Liver (tissue), 9 donors: ENCODE data around the gene HMGB2. TPM values are rescaled to one million over a fixed set of nuclear protein-coding genes. Genes with fewer than 3 reads are reported as not detected.

ENCODE experiments used
- DNase-seq: peaks from one replicate; pipeline ENCODE4 v3.0.0-alpha.2; 2017; ENCODE audit warnings: low spot score
- H3K27ac ChIP-seq, 2 donors: one replicate each; pipeline ENCODE4 v1.7.0; 2013; ENCODE audit warnings: inconsistent platforms in 2 of 2, low read length in 2 of 2, control low read depth in 1 of 2, low read depth in 1 of 2, mild to moderate bottlenecking in 1 of 2
- H3K27me3 ChIP-seq, 4 donors: one replicate each; pipeline versions ENCODE4 v1.6.1 to v1.7.0; 2013; ENCODE audit warnings: low read length in 3 of 4, inconsistent platforms in 1 of 4, mild to moderate bottlenecking in 1 of 4, moderate library complexity in 1 of 4; ENCODE audit not compliant: control insufficient read depth in 4 of 4, insufficient read depth in 4 of 4
- H3K36me3 ChIP-seq, 4 donors: one replicate each; pipeline versions ENCODE4 v1.6.1 to v1.7.0; 2013; ENCODE audit warnings: low read length in 3 of 4, mild to moderate bottlenecking in 3 of 4, low read depth in 1 of 4, moderate library complexity in 1 of 4; ENCODE audit not compliant: control insufficient read depth in 4 of 4, insufficient read depth in 3 of 4
- H3K4me1 ChIP-seq, 4 donors: one replicate each; pipeline versions ENCODE4 v1.6.1 to v1.7.0; 2013; ENCODE audit warnings: low read length in 3 of 4, mild to moderate bottlenecking in 3 of 4, moderate library complexity in 1 of 4; ENCODE audit not compliant: control insufficient read depth in 4 of 4, insufficient read depth in 4 of 4
- H3K4me3 ChIP-seq, 3 donors: one replicate each; pipeline versions ENCODE4 v1.6.1 to v1.7.0; 2013; ENCODE audit warnings: low read length in 3 of 3, control low read depth in 1 of 3, low read depth in 1 of 3, mild to moderate bottlenecking in 1 of 3
- H3K9ac ChIP-seq, 2 donors: one replicate each; pipeline ENCODE4 v1.7.0; 2013; ENCODE audit warnings: low read length in 2 of 2, mild to moderate bottlenecking in 2 of 2, moderate library complexity in 2 of 2, control low read depth in 1 of 2, low read depth in 1 of 2
- H3K9me3 ChIP-seq, 4 donors: one replicate each; pipeline versions ENCODE4 v1.6.1 to v1.7.0; 2013; ENCODE audit warnings: low read length in 3 of 4; ENCODE audit not compliant: control insufficient read depth in 4 of 4
- ATF3 ChIP-seq: IDR thresholded peaks from 2 replicates; pipeline ENCODE4 v1.6.1; 2016; ENCODE audit warnings: antibody characterized with exemption
- CTCF ChIP-seq: fragments of 150-350 bp; IDR thresholded peaks from 2 replicates; pipeline ENCODE4 v1.5.1; 2017; ENCODE audit warnings: improper control_type of control experiment, low read depth, low read length; ENCODE audit not compliant: missing input control
- EGR1 ChIP-seq, 2 donors: IDR thresholded peaks; 2 replicates each; pipeline ENCODE4 v1.6.1; 2016 to 2018; ENCODE audit warnings: antibody characterized with exemption in 2 of 2, low read depth in 2 of 2
- FOXA2 ChIP-seq: IDR thresholded peaks from 2 replicates; pipeline ENCODE4 v1.6.1; 2016; ENCODE audit warnings: antibody characterized with exemption
- GABPA ChIP-seq, 2 donors: IDR thresholded peaks in 1 of 2; conservative IDR thresholded peaks in 1 of 2; 2 replicates each; pipeline ENCODE4 v1.6.1; 2016; ENCODE audit warnings: antibody characterized with exemption in 2 of 2, mild to moderate bottlenecking in 1 of 2, moderate library complexity in 1 of 2
- HNF4A ChIP-seq, 2 donors: conservative IDR thresholded peaks; 2 replicates each; pipeline ENCODE4 v1.6.1; 2016; ENCODE audit warnings: antibody characterized with exemption in 2 of 2, mild to moderate bottlenecking in 2 of 2
- HNF4G ChIP-seq: IDR thresholded peaks from 2 replicates; pipeline ENCODE4 v1.6.1; 2016; ENCODE audit warnings: antibody characterized with exemption
- NR2F2 ChIP-seq: IDR thresholded peaks from 2 replicates; pipeline ENCODE4 v1.6.1; 2016; ENCODE audit warnings: antibody characterized with exemption
- RAD21 ChIP-seq, 2 donors: IDR thresholded peaks; 2 replicates each; pipeline ENCODE4 v1.6.1; 2016; ENCODE audit warnings: antibody characterized with exemption in 2 of 2, mild to moderate bottlenecking in 2 of 2
- RXRA ChIP-seq, 2 donors: IDR thresholded peaks; 2 replicates each; pipeline ENCODE4 v1.6.1; 2017 to 2018; ENCODE audit warnings: antibody characterized with exemption in 2 of 2, mild to moderate bottlenecking in 1 of 2
- SP1 ChIP-seq: IDR thresholded peaks from 2 replicates; pipeline ENCODE4 v1.6.1; 2018; ENCODE audit warnings: antibody characterized with exemption, mild to moderate bottlenecking
- TAF1 ChIP-seq: conservative IDR thresholded peaks from 2 replicates; pipeline ENCODE4 v1.6.1; 2016; ENCODE audit warnings: antibody characterized with exemption, mild to moderate bottlenecking
- YY1 ChIP-seq: IDR thresholded peaks from 2 replicates; pipeline ENCODE4 v1.6.1; 2016; ENCODE audit warnings: antibody characterized with exemption, mild to moderate bottlenecking
- WGBS: extraction: QIAGEN DNeasy Blood & Tissue Kit; methylation state at CpG from one replicate; pipeline ENCODE4 v1.1.7; 2013; 5-methylcytosine and 5-hydroxymethylcytosine counted together
- polyA plus RNA-seq, 2 donors: library from polyadenylated mRNA; stranded (reverse) in 1 of 2; unstranded in 1 of 2; fragments of 200-250 nt in 1 of 2; fragments of >200 nt in 1 of 2; fragmentation: Nextera tagmentation in 1 of 2; extraction: Ambion mirVana in 1 of 2; gene quantifications; one replicate each; pipeline versions ENCODE4 v1.2.1 to v1.2.3, GENCODE V29; 2013 to 2015
- total RNA-seq, 2 donors: library from RNA; depleted of rRNA; stranded (reverse); fragments of >200 nt; gene quantifications; one replicate each; pipeline ENCODE4 v1.2.3, GENCODE V29; 2014
- TF ChIP-seq, protein P1 (sequence below): IDR thresholded peaks from 2 replicates; pipeline ENCODE4 v1.6.1; 2016; ENCODE audit warnings: antibody characterized with exemption, mild to moderate bottlenecking
- donor health status: healthy.
- donor health status: healthy.
- donor health status: healthy.
- donor health status: healthy.
- donor health status: healthy.

HMGB2 gene
- total and polyA plus RNA-seq, 4 donors = 7.2 to 271 (median 16.9) TPM

GRCh38 chr4:173288698-173289352, 45.3 kb downstream of the HMGB2 start:
- Histone ChIP-seq H3K27me3 (no peaks in the 10 kb centered on the region), H3K4me1 (no peaks in the 10 kb centered on the region), H3K4me3 (no peak overlapping the region), H3K27ac (no peak overlapping the region), H3K9ac (no peak overlapping the region), H3K36me3 (no peaks in the 10 kb centered on the region), H3K9me3 (peaks cover 4 to 31% (median 12%) of the 10 kb centered on the region in 4 donors)
- TF ChIP-seq ATF3 = no peak
- TF ChIP-seq GABPA (IDR thresholded peaks at IDR 0.05 in 1 of 2, conservative IDR thresholded peaks at IDR 0.05 in 1 of 2) = no peak
- TF ChIP-seq HNF4G = no peak
- no peak for TF ChIP-seq EGR1 (IDR thresholded peaks at IDR 0.05; ENCODE audit: low read depth in 2 of 2)
- TF ChIP-seq SP1 = no peak
- TF ChIP-seq FOXA2 = no peak
- TF ChIP-seq TAF1 = no peak
- TF ChIP-seq YY1 = no peak
- TF ChIP-seq, protein P1, sequence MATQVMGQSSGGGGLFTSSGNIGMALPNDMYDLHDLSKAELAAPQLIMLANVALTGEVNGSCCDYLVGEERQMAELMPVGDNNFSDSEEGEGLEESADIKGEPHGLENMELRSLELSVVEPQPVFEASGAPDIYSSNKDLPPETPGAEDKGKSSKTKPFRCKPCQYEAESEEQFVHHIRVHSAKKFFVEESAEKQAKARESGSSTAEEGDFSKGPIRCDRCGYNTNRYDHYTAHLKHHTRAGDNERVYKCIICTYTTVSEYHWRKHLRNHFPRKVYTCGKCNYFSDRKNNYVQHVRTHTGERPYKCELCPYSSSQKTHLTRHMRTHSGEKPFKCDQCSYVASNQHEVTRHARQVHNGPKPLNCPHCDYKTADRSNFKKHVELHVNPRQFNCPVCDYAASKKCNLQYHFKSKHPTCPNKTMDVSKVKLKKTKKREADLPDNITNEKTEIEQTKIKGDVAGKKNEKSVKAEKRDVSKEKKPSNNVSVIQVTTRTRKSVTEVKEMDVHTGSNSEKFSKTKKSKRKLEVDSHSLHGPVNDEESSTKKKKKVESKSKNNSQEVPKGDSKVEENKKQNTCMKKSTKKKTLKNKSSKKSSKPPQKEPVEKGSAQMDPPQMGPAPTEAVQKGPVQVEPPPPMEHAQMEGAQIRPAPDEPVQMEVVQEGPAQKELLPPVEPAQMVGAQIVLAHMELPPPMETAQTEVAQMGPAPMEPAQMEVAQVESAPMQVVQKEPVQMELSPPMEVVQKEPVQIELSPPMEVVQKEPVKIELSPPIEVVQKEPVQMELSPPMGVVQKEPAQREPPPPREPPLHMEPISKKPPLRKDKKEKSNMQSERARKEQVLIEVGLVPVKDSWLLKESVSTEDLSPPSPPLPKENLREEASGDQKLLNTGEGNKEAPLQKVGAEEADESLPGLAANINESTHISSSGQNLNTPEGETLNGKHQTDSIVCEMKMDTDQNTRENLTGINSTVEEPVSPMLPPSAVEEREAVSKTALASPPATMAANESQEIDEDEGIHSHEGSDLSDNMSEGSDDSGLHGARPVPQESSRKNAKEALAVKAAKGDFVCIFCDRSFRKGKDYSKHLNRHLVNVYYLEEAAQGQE = no peak
- TF ChIP-seq NR2F2 = no peak
- no peak for TF ChIP-seq RXRA (IDR thresholded peaks at IDR 0.05)
- TF ChIP-seq CTCF = no peak
- TF ChIP-seq HNF4A (conservative IDR thresholded peaks at IDR 0.05) = no peak
- TF ChIP-seq RAD21 (IDR thresholded peaks at IDR 0.05) = no peak
- WGBS = 80% methylated on average over 3 of the region's 3 CpGs
- no peak for DNase-seq

GRCh38 chr4:173288296-173288695, 45.9 kb downstream of the HMGB2 start:
- Histone ChIP-seq H3K9ac (no peak overlapping the region), H3K9me3 (peaks cover 4 to 33% (median 12%) of the 10 kb centered on the region in 4 donors), H3K4me1 (no peaks in the 10 kb centered on the region), H3K27me3 (no peaks in the 10 kb centered on the region), H3K36me3 (no peaks in the 10 kb centered on the region), H3K4me3 (no peak overlapping the region), H3K27ac (no peak overlapping the region)
- 66% methylated on average over 4 of the region's 4 CpGs for WGBS
- DNase-seq = peak; percentile 88
- TF ChIP-seq EGR1 (IDR thresholded peaks at IDR 0.05; ENCODE audit: low read depth in 2 of 2) (no peak), CTCF (peak; percentile 33), RAD21 (IDR thresholded peaks at IDR 0.05) (peak; percentile 52 to 73)
